ENCODE data around the gene ZNF385B. TPM values are rescaled to one million over a fixed set of nuclear protein-coding genes. Genes with fewer than 3 reads are reported as not detected.

The ZNF385B gene
- total and polyA plus RNA-seq, 10 of the 15 experiments (the other 5 are each of a cell fraction or from before 2014, with no cell fraction given), result not detected

GRCh38 chr2:179702912-179703311 is 158.5 kb downstream of the ZNF385B start (continued):
- TF ChIP-seq ZBTB11 (CRISPR knock-in tag; IDR thresholded peaks at IDR 0.05) (no peak), HDGF (IDR thresholded peaks at IDR 0.05) (no peak), RAD51 (IDR thresholded peaks at IDR 0.05) (no peak), HSF1 (IDR thresholded peaks at IDR 0.05; ENCODE audit: low read depth, low read length) (no peak), SRF (IDR thresholded peaks at IDR 0.05; ENCODE audit: low read depth in 2 of 2, low read length in 2 of 2) (no peak), TCF7 (IDR thresholded peaks at IDR 0.05; ENCODE audit: borderline replicate concordance) (no peak), MTA3 (IDR thresholded peaks at IDR 0.05; ENCODE audit: borderline replicate concordance, low read length) (no peak), MAX (IDR thresholded peaks at IDR 0.05; ENCODE audit: low read depth, low read length) (no peak), IRF5 (IDR thresholded peaks at IDR 0.05; ENCODE audit: borderline replicate concordance) (no peak)
